Measurements from ENCODE around the gene HSPA9. TPM values are rescaled to one million over a fixed set of nuclear protein-coding genes. Genes with fewer than 3 reads are reported as not detected.

HSPA9 gene
- polyA plus RNA-seq (ENCODE audit: insufficient read length in 3 of 3), result 100 to 1,000 TPM; 345 to 376 (median 350) TPM

- peak; percentile 98 to 99 (median 99) for DNase-seq (ENCODE audit: low read depth in 3 of 3, low spot score in 2 of 3)
These were observed at the start of gene HSPA9 for GRCh38 chr5:138575194-138576015. Gene HSPA9, minus strand, starts transcription at chr5:138575401. Its CDS starts 83 bp downstream, at chr5:138575318.

DNA sequence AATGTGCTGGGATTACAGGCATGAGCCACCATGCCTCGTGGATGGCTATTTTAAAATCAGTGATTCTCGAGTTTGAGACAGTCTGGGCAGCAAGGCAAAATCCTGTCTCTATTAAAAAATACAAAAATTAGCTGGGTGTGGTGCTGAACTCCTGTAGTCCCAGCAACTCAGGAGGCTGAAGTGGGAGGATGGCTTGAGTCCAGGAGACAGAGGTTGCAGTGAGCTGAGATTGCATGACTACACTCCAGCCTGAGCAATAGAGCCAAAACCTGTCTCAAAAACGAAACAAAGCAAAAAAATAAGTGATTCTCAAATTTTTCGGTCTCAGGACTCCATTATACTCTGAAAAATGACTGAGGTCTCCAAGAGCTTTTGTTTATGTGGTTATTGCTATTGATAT is 47.9 kb upstream of the HSPA9 start:
- no peak for DNase-seq (ENCODE audit: low read depth in 3 of 3, low spot score in 2 of 3)

GRCh38 chr5:138622051-138622450 is 46.9 kb upstream of the HSPA9 start:
- DNase-seq (ENCODE audit: low read depth in 3 of 3, low spot score in 2 of 3), result no peak

- DNase-seq (ENCODE audit: low read depth in 3 of 3, low spot score in 2 of 3), result no peak
These were observed 45.5 kb upstream of the HSPA9 start for GRCh38 chr5:138620663-138621224.

DNA sequence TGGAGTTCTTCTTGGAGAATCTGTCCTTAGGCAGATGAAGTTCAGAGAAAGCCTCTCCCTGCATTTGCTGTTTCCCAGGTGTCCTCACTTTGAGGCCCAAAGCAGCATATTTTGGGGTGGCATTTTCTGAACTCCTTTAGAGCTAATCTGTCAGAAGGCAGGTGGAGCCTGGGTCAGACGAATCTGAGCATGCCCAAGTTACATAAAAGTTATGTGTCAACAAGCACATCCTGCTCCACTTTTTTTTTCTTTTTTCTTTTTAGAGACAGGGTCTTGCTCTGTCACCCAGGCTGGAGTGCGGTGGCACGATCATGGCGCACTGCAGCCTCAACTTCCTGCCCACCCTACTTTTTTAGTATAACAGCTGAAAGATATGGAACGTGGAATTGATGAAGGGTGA is 41.3 kb upstream of the HSPA9 start:
- DNase-seq (ENCODE audit: low read depth in 3 of 3, low spot score in 2 of 3), result no peak

DNA sequence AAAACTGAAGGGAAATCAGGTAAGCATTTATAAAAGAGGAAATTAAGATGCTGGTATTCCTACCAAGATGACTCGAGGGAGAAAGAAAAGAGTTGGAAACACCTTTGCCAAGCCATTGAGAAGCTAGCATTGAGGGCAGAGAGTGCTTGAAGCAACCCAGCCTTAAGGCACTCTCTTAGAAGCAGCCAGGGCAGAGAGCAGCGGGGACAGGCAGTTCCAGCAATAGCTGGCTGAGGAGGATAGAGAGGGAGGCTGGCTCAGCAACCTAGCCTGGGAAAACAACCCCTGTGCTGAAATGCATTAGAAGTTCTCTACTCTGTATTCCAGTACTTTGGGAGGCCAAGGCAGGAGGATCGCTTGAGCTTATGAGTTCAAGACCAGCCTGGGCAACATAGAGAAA is 40.3 kb upstream of the HSPA9 start:
- no peak for DNase-seq (ENCODE audit: low read depth in 3 of 3, low spot score in 2 of 3)

DNA sequence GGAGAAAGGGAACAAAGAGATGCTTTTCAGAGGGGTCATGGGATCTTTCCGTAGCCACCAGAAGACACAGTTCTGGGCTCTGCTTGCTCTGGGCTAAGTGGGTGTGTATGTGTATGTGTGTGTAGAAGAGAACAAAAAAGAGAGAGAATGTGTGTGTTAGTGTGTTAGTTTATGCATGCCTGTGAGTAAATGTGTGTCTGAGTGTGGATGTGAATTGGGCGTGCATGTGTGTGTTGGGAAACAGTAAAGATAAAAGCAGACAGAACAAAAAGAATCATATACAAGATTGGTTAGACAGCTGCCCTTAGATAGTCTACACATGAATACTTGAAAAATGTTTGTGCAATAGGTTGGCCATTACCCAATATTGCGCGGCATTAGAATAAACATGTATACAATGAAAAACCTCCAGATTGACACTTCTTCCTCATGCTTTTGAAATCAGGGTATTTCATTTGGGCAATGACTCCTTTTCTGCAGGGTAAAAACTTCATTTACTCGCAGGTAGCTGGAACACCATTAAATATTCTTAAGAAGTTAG is 36.5 kb upstream of the HSPA9 start:
- no peak for DNase-seq (ENCODE audit: low read depth in 3 of 3, low spot score in 2 of 3)

DNA sequence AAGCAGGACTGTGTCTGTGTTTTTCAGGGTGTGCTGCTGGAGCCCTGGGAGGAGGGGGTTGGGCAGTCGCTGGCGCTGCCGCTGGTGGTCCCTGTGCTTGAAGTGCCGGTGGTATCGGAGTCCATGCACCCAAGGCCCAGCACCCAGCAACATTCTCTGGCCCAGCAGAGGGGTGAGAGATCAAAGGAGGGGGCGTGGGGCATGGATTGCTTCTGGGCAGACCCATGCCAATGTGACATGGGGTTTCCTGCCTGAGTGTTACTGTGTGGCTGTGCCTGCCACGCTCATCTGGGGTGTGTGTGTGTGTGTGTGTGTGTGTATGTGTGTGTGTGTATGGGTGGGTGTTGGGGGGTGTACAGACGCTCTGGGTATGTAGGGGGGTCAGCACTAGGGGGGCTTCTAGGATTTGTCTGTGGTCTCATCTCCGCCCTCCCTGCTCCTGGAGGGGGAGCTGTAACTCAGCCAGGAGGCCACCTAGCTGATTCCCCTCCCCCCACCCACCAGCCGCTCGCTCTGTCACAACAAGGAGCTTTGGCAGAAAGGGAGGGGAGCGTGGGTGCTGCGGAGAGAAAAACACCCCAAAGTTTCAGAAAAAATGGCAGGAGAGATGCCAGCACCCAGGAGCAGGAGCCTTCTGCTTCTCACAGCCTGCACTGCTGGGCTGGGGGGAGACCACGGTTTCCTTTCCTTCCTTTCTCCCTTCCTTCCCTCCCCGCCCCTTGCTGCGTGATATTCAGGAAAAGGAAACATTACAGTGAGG is 35.9 kb upstream of the HSPA9 start:
- peak in 2 of 3 donors; percentile 47 to 61 for DNase-seq (ENCODE audit: low read depth in 3 of 3, low spot score in 2 of 3)

DNA sequence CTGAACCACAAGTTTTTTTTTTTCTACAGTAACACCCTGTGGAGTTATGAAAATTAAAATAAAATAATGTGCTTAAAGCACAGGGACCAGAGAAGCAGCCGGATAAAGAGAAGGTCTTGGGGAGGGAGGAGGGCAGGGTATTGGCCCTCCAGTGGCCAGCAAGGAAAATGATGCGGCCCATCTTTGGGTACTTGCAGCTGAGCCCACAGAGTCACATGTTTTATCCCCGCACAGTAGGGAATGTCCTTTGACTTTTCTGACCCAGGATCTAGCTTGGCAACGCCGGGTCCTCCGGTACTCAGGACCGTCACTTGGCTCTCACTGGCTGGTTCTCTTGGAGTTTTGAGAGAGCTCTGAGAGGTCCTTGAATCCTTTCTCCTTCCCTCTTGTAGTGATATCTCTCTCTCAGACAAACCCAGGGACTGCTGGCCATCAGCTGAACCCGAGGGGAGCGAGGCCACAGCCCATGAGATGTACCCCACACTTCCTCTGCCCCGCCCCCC is 35.3 kb upstream of the HSPA9 start:
- no peak for DNase-seq (ENCODE audit: low read depth in 3 of 3, low spot score in 2 of 3)

DNA sequence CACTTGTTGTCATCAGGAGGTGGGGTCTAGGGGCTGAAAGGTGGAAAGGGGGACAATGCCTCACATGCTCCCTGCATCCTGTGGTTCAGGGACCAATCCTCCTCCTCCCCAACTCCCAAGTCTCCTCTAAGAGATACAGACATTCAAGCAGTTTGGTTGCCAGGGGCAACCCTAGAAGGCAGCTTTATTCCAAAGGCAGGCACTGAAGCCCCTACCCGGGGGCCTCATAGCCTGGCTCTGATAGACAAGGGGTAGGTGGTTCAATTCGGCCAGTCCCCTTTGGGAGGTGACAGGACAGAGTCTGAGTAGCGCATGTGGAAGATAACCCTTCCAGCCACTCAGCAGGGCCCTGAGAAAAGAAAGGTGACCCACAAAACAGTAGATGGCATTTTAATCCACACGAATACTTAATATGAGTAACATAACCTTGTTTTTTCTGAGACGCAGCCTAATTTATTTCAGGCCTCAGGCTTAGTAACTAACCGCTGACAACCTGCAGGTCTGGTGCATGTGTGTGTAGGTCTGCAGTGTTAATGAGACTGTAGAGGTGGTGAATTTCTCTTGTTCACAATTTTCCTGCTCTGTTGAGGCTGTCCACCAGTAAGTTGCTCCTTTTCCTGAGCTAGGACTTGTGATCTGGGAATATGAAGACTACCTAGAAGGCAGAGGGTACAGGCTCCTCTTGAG is 31.3 kb upstream of the HSPA9 start:
- no peak for DNase-seq (ENCODE audit: low read depth in 3 of 3, low spot score in 2 of 3)

GRCh38 chr5:138605254-138605972 is 30.2 kb upstream of the HSPA9 start:
- no peak for DNase-seq (ENCODE audit: low read depth in 3 of 3, low spot score in 2 of 3)

- no peak for DNase-seq (ENCODE audit: low read depth in 3 of 3, low spot score in 2 of 3)
These were observed 29.1 kb upstream of the HSPA9 start for GRCh38 chr5:138604176-138604785.

- no peak for DNase-seq (ENCODE audit: low read depth in 3 of 3, low spot score in 2 of 3)
These were observed 28.2 kb upstream of the HSPA9 start for GRCh38 chr5:138603249-138603920.

DNA sequence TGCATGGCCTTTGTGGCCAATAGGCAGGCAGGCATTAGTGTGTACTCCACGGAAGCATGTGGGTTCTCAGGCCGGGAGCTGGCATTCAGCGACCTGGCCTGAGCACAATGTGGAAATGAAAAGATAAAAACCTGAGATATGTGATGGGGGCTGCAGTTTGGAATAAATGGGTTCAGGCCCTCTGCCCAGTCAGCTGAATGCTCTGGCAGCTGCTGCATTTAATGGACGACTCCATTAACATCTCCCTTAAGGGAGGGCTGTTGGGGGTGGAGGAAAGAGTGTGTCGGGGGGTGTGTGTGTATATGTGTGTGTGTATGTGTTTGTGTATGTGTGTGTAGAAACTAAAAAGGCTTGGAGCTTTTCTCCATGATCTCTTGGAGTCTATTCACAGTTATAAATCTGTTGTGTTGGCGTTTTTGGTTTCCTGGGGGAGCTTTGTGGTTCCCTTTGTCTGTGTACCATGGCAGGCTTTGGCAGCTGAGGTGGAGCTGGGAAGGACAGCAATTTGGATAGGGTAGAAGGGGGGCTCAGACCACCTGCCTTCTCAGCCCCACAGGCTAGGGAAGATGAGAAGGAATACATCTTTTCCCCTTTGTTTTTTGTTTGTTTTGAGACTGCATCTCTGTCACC is 27.3 kb upstream of the HSPA9 start:
- DNase-seq (ENCODE audit: low read depth in 3 of 3, low spot score in 2 of 3), result no peak

DNA sequence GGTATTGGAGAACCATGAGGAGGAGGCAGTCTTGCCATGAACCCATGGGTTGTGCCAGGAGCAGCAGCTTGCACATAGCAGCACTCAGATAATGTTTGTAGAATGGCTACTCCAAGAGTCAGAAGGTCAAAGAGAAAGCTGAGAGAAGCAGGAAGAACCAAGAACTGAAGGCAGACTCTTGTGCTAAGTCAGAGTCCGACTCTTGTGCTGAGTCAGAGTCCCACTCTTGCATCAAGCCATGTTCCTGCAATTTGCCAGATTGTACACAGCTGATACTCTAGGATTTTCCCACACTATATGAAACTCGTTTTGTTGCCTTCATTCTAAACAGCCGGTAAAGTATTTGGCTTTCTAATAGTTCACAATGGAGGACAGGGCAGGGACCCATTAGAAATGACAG is 26.2 kb upstream of the HSPA9 start:
- no peak for DNase-seq (ENCODE audit: low read depth in 3 of 3, low spot score in 2 of 3)

DNA sequence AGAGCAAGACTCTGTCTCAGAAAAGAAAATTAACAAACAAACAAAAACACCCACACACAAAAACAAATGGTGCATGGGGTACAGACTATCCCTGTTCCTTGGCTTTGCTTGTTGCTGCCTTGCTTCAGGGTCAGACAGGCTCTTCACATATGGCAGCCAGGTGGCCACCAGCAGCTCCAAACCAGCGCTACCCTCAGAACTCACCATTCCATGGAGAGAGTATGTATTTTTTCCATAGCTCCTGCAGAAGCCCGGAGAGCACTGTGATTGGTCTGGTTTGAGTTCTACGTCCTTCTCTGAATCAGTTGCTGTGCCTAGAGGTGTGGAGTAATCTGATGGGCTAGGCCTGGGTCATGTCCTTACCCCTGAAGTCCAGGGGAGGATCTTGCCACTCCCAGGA is 25.2 kb upstream of the HSPA9 start:
- no peak for DNase-seq (ENCODE audit: low read depth in 3 of 3, low spot score in 2 of 3)

GRCh38 chr5:138597661-138598400 is 22.6 kb upstream of the HSPA9 start:
- no peak for DNase-seq (ENCODE audit: low read depth in 3 of 3, low spot score in 2 of 3)

Data from right renal cortex interstitium (tissue), 3 donors.